Measurements from ENCODE around the gene PIGQ. TPM values are rescaled to one million over a fixed set of nuclear protein-coding genes. Genes with fewer than 3 reads are reported as not detected.

The PIGQ gene
- total RNA-seq, 1 experiment from 2014 or later, result 58.0 TPM

DNA sequence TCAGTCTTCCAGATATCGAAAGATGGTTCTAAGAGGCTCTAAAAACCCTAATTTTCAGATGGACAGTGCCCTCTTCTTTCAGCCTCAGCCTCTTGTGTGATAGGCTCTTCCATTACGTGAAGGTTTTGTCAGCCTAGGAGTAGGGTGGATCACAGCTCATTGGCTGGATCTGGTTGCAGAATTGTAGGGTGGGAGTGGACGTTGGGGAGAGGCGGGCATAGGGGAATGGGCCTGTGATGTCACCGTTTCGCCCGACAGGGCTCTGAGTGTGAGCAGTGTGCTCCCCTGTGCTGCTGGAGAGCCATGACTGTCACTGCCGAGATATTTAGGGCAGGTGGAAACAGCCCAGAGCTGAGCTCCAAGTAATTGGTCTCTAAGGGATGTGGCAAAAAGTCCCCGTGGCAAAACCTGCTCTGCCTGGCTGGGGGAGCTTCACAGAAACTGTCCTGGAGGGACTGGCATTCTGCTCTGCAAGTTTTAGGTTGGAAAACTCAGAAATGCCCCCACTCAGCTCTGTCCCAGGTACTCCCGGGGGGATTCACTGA, 54.8 kb downstream of the PIGQ start:
- Histone ChIP-seq H3K4me1 (ENCODE audit: insufficient read depth, low read length) (no peaks in the 10 kb centered on the region; the same call in 1 of the 2 replicates), H2BK15ac (ENCODE audit: low read depth, low read length) (no peak overlapping the region), H3K79me2 (ENCODE audit: insufficient read depth, low read length) (no peaks in the 10 kb centered on the region), H2BK20ac (ENCODE audit: low read depth, low read length, poor library complexity, severe bottlenecking) (no peak overlapping the region), H4K5ac (ENCODE audit: insufficient read length, low read depth, low read length) (no peak overlapping the region), H2AK5ac (ENCODE audit: insufficient read length, low read length) (no peak overlapping the region), H4K20me1 (ENCODE audit: control insufficient read depth, insufficient read depth, insufficient read length) (no peaks in the 10 kb centered on the region), H2BK5ac (ENCODE audit: insufficient read length, low read length) (no peak overlapping the region), H2BK12ac (ENCODE audit: insufficient read length, low read depth, low read length) (no peak overlapping the region), H3K79me1 (ENCODE audit: insufficient read depth, low read depth, low read length, poor library complexity, severe bottlenecking) (no peaks in the 10 kb centered on the region), H3K4me2 (ENCODE audit: insufficient read depth, insufficient read length, low read length) (no peak overlapping the region), H3K27me3 (ENCODE audit: insufficient read depth, low read length) (no peaks in the 10 kb centered on the region), H3T11ph (ENCODE audit: low read length) (no peak overlapping the region), H4K91ac (ENCODE audit: insufficient read length, low read depth, low read length) (no peak overlapping the region), H3K27ac (ENCODE audit: insufficient read length, low read depth, low read length) (no peak overlapping the region), H3K23ac (ENCODE audit: insufficient read length, low read depth, low read length) (no peak overlapping the region), H3K9ac (ENCODE audit: extremely low read depth, insufficient read length, low read length) (no peak overlapping the region), H3K18ac (ENCODE audit: insufficient read length, low read depth, low read length) (no peak overlapping the region), H3K14ac (ENCODE audit: insufficient read depth, low read length) (no peak overlapping the region), H4K8ac (replicated peaks; ENCODE audit: insufficient read length, low read depth, low read length) (no peak overlapping the region), H3K4ac (ENCODE audit: low read depth, low read length) (no peak overlapping the region), H2BK120ac (ENCODE audit: low read depth, low read length, poor library complexity, severe bottlenecking) (no peak overlapping the region), H3K23me2 (ENCODE audit: insufficient read length, low read depth, low read length, poor library complexity, severe bottlenecking) (no peaks in the 10 kb centered on the region), H3K9me3 (ENCODE audit: control insufficient read depth, low read depth, low read length) (no peaks in the 10 kb centered on the region), H2AFZ (ENCODE audit: low read length) (no peak overlapping the region), H3K56ac (ENCODE audit: insufficient read length, low read depth, low read length) (no peak overlapping the region)
- DNase-seq, result no peak
- H3K36me3 Mint-ChIP-seq (ENCODE audit: insufficient read depth in 1 of 3, low read depth in 3 of 3), result peaks cover 0 to 10% (median 0%) of the 10 kb centered on the region in 3 experiments; a peak in 3 of 7 replicates
- no peaks in the 10 kb centered on the region for H3K27me3 Mint-ChIP-seq (ENCODE audit: low read depth)
- no CpG with 5 or more reads among the region's 10 CpGs for WGBS (ENCODE audit: extremely low coverage, insufficient read length, low lambda C conversion rate)
- H3K4me3 Mint-ChIP-seq, result peak overlapping the region in 1 of 2 experiments; percentile 58; a peak in 2 of 5 replicates
- H3K9me3 Mint-ChIP-seq, result no peaks in the 10 kb centered on the region
- H3K4me1 Mint-ChIP-seq, result peaks cover 19 to 43% of the 10 kb centered on the region in 2 experiments
- peak overlapping the region in 2 of 3 experiments; percentile 32 to 78; a peak in 3 of 7 replicates for H3K27ac Mint-ChIP-seq
- TF ChIP-seq, protein P1, sequence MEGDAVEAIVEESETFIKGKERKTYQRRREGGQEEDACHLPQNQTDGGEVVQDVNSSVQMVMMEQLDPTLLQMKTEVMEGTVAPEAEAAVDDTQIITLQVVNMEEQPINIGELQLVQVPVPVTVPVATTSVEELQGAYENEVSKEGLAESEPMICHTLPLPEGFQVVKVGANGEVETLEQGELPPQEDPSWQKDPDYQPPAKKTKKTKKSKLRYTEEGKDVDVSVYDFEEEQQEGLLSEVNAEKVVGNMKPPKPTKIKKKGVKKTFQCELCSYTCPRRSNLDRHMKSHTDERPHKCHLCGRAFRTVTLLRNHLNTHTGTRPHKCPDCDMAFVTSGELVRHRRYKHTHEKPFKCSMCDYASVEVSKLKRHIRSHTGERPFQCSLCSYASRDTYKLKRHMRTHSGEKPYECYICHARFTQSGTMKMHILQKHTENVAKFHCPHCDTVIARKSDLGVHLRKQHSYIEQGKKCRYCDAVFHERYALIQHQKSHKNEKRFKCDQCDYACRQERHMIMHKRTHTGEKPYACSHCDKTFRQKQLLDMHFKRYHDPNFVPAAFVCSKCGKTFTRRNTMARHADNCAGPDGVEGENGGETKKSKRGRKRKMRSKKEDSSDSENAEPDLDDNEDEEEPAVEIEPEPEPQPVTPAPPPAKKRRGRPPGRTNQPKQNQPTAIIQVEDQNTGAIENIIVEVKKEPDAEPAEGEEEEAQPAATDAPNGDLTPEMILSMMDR (conservative IDR thresholded peaks at IDR 0.05), result no peak
